Stomach (tissue), 4 donors: ENCODE measurements around the gene CNTNAP5.

ENCODE experiments used
- POLR2A ChIP-seq, 4 donors: fragments of 450-650 bp; IDR thresholded peaks; one replicate each; pipeline ENCODE4 v1.6.1; 2016; ENCODE audit warnings: antibody characterized with exemption in 4 of 4, control low read depth in 2 of 4, mild to moderate bottlenecking in 1 of 4, moderate library complexity in 1 of 4
- POLR2AphosphoS5 ChIP-seq, 3 donors: sonication (generic); formaldehyde crosslinking; IDR thresholded peaks; one replicate each; pipeline ENCODE4 v1.6.1; 2016; ENCODE audit warnings: antibody characterized with exemption in 3 of 3
- TF ChIP-seq, protein P1 (sequence below), 7 experiments: fragments of 450-650 bp in 4 of 7; fragments of 200-600 bp in 3 of 7; sonication (generic) in 3 of 7; IDR thresholded peaks; one replicate each; pipeline ENCODE4 v1.5.1; 2016 to 2019; ENCODE audit warnings: antibody characterized with exemption in 7 of 7, control low read depth in 2 of 7, mild to moderate bottlenecking in 1 of 7

DNA sequence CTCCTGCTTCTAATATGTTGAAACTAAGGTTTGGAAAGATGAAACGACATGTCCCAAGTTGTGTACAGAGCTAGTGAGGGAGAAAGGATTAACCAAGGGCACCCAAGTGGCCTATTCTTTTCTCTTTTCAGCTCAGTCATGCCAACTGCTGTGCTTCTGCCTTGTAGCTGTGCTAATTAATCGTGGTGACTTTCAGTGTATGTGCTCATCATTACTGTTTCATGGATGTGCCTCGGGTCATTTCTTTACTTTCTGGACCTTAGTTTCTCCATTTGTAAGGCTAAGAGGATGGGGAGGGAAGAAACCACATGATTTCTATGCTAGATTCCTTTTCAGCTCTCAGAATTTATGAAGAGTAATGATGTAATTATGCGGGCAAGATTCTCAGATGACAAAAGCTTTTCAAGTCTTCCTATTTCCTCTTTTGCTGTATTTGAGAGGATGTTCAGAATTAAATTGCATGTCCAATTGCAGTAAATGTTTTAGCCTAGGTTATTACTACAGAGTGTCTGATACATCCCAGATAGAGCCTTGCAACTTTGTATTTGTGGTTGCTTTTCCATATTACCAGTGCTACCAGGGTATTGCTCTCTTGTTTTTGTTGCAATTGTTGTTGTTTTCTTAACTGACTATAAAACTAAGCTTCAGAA is 621.2 kb downstream of the CNTNAP5 start:
- TF ChIP-seq, protein P1, sequence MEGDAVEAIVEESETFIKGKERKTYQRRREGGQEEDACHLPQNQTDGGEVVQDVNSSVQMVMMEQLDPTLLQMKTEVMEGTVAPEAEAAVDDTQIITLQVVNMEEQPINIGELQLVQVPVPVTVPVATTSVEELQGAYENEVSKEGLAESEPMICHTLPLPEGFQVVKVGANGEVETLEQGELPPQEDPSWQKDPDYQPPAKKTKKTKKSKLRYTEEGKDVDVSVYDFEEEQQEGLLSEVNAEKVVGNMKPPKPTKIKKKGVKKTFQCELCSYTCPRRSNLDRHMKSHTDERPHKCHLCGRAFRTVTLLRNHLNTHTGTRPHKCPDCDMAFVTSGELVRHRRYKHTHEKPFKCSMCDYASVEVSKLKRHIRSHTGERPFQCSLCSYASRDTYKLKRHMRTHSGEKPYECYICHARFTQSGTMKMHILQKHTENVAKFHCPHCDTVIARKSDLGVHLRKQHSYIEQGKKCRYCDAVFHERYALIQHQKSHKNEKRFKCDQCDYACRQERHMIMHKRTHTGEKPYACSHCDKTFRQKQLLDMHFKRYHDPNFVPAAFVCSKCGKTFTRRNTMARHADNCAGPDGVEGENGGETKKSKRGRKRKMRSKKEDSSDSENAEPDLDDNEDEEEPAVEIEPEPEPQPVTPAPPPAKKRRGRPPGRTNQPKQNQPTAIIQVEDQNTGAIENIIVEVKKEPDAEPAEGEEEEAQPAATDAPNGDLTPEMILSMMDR (IDR thresholded peaks at IDR 0.05) = no peak
- TF ChIP-seq POLR2A (IDR thresholded peaks at IDR 0.05) (no peak), POLR2AphosphoS5 (IDR thresholded peaks at IDR 0.05) (no peak)
